Prostate gland (tissue), 2 donors: Measurements from ENCODE around the gene PAX5. TPM values are rescaled to one million over a fixed set of nuclear protein-coding genes. Genes with fewer than 3 reads are reported as not detected.
A peak's percentile ranks its signal among the peaks of the same experiment; 100 is the strongest.

ENCODE experiments used
- DNase-seq: peaks from one replicate; pipeline ENCODE4 v3.0.0-alpha.2; 2019; ENCODE audit warnings: low spot score
- H3K27ac ChIP-seq, 2 donors: fragments of 200-600 bp; sonication (generic); 2 replicates each; pipeline ENCODE4 v1.5.1; 2017 to 2019
- H3K27me3 ChIP-seq: fragments of 200-600 bp; sonication (generic); replicated peaks from 2 replicates; pipeline ENCODE4 v1.5.1; 2019; ENCODE audit not compliant: insufficient read depth
- H3K36me3 ChIP-seq, 2 donors: fragments of 200-600 bp; sonication (generic); 1 replicate in 1 of 2; 2 replicates in 1 of 2; pipeline versions ENCODE4 v1.5.1 to v1.8.1; 2017 to 2019
- H3K4me1 ChIP-seq: fragments of 200-600 bp; sonication (generic); replicated peaks from 2 replicates; pipeline ENCODE4 v1.5.1; 2019
- H3K4me3 ChIP-seq, 2 donors: fragments of 200-600 bp; sonication (generic); 2 replicates each; pipeline ENCODE4 v1.5.1; 2017 to 2019
- H3K9me3 ChIP-seq: fragments of 200-600 bp; sonication (generic); 2 replicates; pipeline ENCODE4 v1.5.1; 2017
- POLR2A ChIP-seq: fragments of 450-650 bp; IDR thresholded peaks from one replicate; pipeline ENCODE4 v1.6.1; 2016; ENCODE audit warnings: antibody characterized with exemption, mild to moderate bottlenecking
- POLR2AphosphoS5 ChIP-seq: sonication (generic); formaldehyde crosslinking; IDR thresholded peaks from one replicate; pipeline ENCODE4 v1.6.1; 2017; ENCODE audit warnings: antibody characterized with exemption
- WGBS: methylation state at CpG from one replicate; pipeline ENCODE4 v1.1.5; 2018; 5-methylcytosine and 5-hydroxymethylcytosine counted together
- intact Hi-C: fragments of 100-400 bp; cut with DNase I; formaldehyde crosslinking; loops from one replicate; pipeline ENCODE4 v1.14.2; 2022
- total RNA-seq, 2 donors: library from RNA; depleted of rRNA; stranded (reverse); fragments of >200 nt; gene quantifications; one replicate each; pipeline ENCODE4 v1.1.0, GENCODE V29; 2016
- TF ChIP-seq, protein P1 (sequence below), 4 experiments: fragments of 200-600 bp in 2 of 4; fragments of 450-650 bp in 2 of 4; sonication (generic) in 2 of 4; IDR thresholded peaks; 1 replicate in 3 of 4; 2 replicates in 1 of 4; pipeline ENCODE4 v1.5.1; 2016 to 2019; ENCODE audit warnings: antibody characterized with exemption in 4 of 4, mild to moderate bottlenecking in 2 of 4, moderate library complexity in 2 of 4

Gene PAX5
- total RNA-seq, 2 donors from 2014 or later = 0.05 to 0.11 TPM

DNA sequence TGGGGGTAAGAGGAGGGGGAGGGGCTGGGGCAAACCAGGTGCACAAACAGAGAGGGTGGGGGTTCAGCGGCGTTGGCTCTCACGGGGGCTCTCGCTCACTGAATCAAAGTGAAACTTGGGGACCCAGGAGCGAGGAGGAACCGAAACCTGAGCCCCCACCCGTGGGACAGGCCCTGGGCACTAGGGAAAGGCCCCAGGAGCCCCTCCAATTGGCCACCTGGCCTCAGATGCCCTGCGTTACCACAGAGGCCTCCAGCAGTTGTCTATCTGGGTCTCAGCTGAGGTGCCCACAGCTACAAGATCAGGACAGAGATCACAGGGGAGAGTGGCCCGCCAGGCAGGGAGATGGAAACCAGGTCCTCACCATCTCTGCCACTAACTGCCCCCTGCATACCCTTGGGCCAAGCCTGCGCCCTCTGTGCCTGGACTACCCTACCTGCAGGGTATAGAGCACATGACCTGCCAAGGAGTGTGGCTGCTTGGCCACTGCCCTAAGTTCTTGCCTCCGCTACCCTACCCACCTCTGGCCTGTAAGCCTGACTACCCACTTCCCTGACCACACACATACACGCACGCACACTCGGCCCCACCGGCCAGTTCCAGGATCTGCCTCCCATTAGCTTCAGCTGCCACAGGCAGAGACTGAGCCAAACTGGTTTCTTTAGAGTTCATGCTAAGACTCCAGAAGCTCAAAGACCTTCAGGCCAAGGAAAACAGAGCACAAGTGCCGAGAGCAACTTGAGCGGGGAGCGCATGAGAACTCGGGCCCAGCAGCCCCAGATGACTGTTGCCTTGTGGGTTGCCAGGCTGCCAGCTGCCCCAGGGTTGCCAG, 39.9 kb downstream of the PAX5 start:
- 73% methylated on average over 18 of the region's 19 CpGs for WGBS
- Histone ChIP-seq H3K27me3 (peaks cover 2% of the 10 kb centered on the region), H3K4me1 (no peaks in the 10 kb centered on the region), H3K36me3 (no peaks in the 10 kb centered on the region), H3K9me3 (no peaks in the 10 kb centered on the region), H3K27ac (no peak overlapping the region), H3K4me3 (no peak overlapping the region)
- no peak for TF ChIP-seq POLR2AphosphoS5
- no peak for TF ChIP-seq POLR2A
- TF ChIP-seq, protein P1, sequence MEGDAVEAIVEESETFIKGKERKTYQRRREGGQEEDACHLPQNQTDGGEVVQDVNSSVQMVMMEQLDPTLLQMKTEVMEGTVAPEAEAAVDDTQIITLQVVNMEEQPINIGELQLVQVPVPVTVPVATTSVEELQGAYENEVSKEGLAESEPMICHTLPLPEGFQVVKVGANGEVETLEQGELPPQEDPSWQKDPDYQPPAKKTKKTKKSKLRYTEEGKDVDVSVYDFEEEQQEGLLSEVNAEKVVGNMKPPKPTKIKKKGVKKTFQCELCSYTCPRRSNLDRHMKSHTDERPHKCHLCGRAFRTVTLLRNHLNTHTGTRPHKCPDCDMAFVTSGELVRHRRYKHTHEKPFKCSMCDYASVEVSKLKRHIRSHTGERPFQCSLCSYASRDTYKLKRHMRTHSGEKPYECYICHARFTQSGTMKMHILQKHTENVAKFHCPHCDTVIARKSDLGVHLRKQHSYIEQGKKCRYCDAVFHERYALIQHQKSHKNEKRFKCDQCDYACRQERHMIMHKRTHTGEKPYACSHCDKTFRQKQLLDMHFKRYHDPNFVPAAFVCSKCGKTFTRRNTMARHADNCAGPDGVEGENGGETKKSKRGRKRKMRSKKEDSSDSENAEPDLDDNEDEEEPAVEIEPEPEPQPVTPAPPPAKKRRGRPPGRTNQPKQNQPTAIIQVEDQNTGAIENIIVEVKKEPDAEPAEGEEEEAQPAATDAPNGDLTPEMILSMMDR (IDR thresholded peaks at IDR 0.05) = no peak
- DNase-seq = no peak
- intact Hi-C loops = no loop called here

- H3K27me3 ChIP-seq = peaks cover 2% of the 10 kb centered on the region
- H3K36me3 ChIP-seq = no peaks in the 10 kb centered on the region
- H3K27ac ChIP-seq = no peak overlapping the region
- intact Hi-C loops = no loop called here
- no peak overlapping the region for H3K4me3 ChIP-seq
- no peak for DNase-seq
- H3K9me3 ChIP-seq = no peaks in the 10 kb centered on the region
- TF ChIP-seq, protein P1 (IDR thresholded peaks at IDR 0.05) = no peak
- TF ChIP-seq POLR2AphosphoS5 (no peak), POLR2A (no peak)
- H3K4me1 ChIP-seq = no peaks in the 10 kb centered on the region
- WGBS = 43% methylated on average over 7 of the region's 7 CpGs
These were observed 41.4 kb downstream of the PAX5 start for GRCh38 chr9:36992501-36993316.

DNA sequence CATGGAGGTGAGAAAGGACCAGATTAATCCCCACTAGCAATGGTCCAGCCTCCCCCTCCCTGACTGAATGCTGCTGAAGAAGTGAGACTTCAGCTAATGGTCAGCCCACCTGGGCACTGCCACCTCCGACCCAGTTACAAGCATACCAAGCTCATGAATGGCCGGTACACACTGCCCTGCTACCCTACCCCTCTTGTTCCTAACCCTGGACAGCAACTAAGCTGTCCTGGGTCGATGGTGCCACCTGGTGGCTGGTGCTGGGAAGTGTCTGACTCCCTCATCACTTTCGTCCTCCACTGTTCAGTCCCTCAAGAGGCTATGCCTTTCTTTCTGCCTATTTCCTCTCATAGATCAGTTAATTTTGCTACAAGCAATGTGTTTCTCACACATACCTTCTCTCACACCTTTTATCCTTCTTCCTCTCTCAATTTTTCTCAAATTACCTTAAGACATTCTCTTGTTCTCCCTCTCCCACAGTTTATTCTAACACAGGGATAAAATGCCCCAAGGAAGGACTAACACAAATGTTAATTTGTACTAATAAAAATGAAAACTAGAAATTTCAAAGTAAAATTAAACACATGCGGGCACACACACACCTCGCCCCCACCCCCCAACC, 42.4 kb downstream of the PAX5 start:
- H3K36me3 ChIP-seq = no peaks in the 10 kb centered on the region
- no peaks in the 10 kb centered on the region for H3K9me3 ChIP-seq
- no peak overlapping the region for H3K4me3 ChIP-seq
- H3K27me3 ChIP-seq = peaks cover 4% of the 10 kb centered on the region
- H3K27ac ChIP-seq = no peak overlapping the region
- WGBS = 20% methylated on average over 6 of the region's 6 CpGs
- DNase-seq = no peak
- TF ChIP-seq POLR2AphosphoS5 = no peak
- TF ChIP-seq, protein P1 (IDR thresholded peaks at IDR 0.05) = peak in 3 of 4 experiments; percentile 31 to 59 (median 44)
- TF ChIP-seq POLR2A = no peak
- H3K4me1 ChIP-seq = no peaks in the 10 kb centered on the region
- intact Hi-C loops = no loop called here

DNA sequence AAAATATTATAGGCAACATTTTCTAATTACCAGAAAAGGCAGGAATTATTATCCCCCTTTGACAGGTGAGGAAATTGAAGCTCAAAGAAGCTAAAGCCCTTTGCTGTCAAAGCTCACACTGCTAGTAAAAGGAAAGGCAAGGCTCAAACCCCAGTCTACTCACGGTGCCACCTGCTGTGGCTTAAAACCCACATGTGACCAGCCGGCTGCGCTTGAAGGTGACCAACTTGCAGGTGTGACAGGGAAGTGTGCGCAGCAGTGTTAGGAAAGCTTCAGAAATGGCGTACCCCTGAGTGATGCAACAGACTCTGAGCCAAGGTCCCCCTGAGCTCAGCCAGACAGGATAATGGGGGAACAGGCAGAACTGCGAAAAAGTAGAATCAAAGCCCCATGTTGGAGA, 45.2 kb downstream of the PAX5 start:
- H3K27me3 ChIP-seq = peaks cover 22% of the 10 kb centered on the region
- 34% methylated on average over 6 of the region's 6 CpGs for WGBS

More for the DNA sequence above, 45.2 kb downstream of the PAX5 start:
- Histone ChIP-seq H3K4me3 (no peak overlapping the region), H3K9me3 (no peaks in the 10 kb centered on the region), H3K36me3 (no peaks in the 10 kb centered on the region), H3K27ac (no peak overlapping the region), H3K4me1 (no peaks in the 10 kb centered on the region)
- intact Hi-C loops = no loop called here
- DNase-seq = no peak
- TF ChIP-seq, protein P1 (IDR thresholded peaks at IDR 0.05) = no peak
